Coronary artery (tissue), 2 donors: ENCODE measurements around the gene PLA2R1.
A peak's percentile ranks its signal among the peaks of the same experiment; 100 is the strongest.

Source experiments
- DNase-seq: peaks from one replicate; pipeline ENCODE4 v3.0.0-alpha.2; 2017; ENCODE audit warnings: low spot score
- H3K27ac ChIP-seq, 2 donors: fragments of 200-600 bp; sonication (generic); one replicate each; pipeline ENCODE4 v1.5.1; 2016 to 2019
- H3K4me3 ChIP-seq: fragments of 200-600 bp; sonication (generic); 2 replicates; pipeline ENCODE4 v1.5.1; 2016; ENCODE audit warnings: mild to moderate bottlenecking, moderate library complexity
- TF ChIP-seq, protein P1 (sequence below): fragments of 200-600 bp; sonication (generic); IDR thresholded peaks from one replicate; pipeline ENCODE4 v1.5.1; 2019; ENCODE audit warnings: antibody characterized with exemption

The PLA2R1 gene

DNA sequence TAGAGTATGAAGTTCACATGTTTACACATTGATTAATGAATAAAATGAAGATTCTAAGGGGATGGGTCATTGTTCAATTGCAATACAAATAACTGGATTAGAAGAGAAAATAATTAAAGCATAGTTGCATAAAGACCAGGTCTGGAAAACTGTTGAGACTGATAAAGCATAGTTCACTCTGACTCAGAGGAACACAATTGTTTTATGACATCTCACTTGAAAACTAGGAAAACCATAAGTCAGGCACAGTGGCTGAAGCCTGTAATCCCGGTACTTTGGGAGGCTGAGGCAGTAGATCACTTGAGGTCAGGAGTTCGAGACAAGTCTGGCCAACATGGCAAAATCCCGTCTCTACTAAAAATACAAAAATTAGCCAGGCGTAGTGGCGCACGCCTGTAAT lies 46.7 kb downstream of the PLA2R1 start:
- DNase-seq: no peak
- TF ChIP-seq, protein P1, sequence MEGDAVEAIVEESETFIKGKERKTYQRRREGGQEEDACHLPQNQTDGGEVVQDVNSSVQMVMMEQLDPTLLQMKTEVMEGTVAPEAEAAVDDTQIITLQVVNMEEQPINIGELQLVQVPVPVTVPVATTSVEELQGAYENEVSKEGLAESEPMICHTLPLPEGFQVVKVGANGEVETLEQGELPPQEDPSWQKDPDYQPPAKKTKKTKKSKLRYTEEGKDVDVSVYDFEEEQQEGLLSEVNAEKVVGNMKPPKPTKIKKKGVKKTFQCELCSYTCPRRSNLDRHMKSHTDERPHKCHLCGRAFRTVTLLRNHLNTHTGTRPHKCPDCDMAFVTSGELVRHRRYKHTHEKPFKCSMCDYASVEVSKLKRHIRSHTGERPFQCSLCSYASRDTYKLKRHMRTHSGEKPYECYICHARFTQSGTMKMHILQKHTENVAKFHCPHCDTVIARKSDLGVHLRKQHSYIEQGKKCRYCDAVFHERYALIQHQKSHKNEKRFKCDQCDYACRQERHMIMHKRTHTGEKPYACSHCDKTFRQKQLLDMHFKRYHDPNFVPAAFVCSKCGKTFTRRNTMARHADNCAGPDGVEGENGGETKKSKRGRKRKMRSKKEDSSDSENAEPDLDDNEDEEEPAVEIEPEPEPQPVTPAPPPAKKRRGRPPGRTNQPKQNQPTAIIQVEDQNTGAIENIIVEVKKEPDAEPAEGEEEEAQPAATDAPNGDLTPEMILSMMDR: no peak
- H3K27ac ChIP-seq: no peak overlapping the region
- no peak overlapping the region for H3K4me3 ChIP-seq

DNA sequence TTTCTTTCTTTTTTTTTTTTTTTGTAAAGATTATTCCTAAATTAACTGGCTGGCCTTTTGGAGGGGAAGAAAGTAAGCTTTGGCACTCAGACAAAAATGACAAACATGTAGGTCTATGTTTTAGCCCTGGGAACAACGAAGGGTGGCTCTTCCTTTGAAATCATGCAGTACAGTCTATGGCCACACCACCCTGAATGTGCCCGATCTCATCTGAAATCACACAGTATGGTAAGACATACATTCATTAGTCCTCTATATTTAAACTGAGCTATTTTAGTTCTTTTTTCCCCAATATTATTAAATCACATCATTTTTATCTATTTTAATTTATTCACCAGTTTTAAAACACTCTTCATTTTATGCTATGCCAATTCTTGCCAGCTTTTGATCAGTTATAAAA lies 48.2 kb downstream of the PLA2R1 start:
- H3K27ac ChIP-seq: no peak overlapping the region
- no peak overlapping the region for H3K4me3 ChIP-seq
- no peak for DNase-seq
- TF ChIP-seq, protein P1: no peak

DNA sequence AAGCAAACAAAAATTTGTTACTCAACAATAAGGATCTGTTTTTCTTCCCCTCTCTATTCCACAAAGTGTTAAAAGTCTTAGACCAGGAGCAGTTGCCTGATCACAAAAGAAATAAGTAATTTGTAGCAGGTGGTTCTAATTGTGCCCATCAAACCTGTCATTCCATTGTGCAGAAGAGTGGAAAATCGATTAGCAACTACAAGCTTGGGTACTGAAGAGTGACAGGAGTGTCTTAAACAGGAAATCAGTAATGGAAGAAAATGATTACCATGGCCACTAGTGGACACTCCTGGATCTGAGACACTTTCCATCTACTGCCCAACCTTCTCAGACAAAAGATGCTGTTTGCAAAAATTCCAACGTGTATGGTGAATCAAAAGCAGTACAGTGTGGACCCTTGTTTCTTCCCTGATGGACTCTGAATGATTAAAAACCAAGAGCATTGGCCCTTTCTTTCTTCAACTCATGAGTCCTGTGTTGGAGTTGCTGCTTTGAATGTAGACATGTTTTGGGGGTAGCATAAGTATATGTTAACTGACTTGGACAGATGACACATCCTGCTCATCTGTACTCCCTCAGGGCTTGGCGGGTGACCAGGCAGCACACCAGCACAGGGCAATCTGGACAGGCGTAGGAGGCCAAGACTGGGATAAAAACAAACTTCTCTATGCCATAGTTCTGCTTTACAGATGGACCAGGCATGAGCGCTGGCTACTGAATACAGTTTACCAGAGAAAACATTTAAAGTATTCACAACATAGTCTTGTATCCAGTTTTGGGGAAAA lies 51.9 kb downstream of the PLA2R1 start:
- H3K27ac ChIP-seq: no peak overlapping the region
- TF ChIP-seq, protein P1: no peak
- H3K4me3 ChIP-seq: no peak overlapping the region
- DNase-seq: no peak

DNA sequence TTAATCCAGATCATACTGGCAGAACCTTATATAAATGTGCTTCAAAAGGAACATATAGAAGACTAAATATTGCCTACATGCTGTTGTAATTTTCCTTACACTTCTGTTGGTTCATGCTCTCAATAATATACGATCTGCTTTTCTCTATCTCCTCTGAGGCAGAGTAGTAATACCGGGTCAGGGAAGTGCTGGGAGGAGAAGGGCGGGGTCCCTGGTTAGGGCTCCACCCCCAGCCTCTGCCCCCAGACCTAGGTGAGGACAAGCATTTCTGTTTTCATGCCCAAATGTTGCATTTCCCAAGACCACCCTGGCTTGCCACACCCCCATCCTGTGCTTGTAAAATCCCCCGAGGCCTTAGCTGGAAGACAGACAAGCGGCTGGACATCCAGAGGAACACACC lies 55.3 kb downstream of the PLA2R1 start:
- DNase-seq: no peak
- TF ChIP-seq, protein P1: no peak
- H3K27ac ChIP-seq: peak overlapping the region in 1 of 2 donors; percentile 30
- no peak overlapping the region for H3K4me3 ChIP-seq

DNA sequence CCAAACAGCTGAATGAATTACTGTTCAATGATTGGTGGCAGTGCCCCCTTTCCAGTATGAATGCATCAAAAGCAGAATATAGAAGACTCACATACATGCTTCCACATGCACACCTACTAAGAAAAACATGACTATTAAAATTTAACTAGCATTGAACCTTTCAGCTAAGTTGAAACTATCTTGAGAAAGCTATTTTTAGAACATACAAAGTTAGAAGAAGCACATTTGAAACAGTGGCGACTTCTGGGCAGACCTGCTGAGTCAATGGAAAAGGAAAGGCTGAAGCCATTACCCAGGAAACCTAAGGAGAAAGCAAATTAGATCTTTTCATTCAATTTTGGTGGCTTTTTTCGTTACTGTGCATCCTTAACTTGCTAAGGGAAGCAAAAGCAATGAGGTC lies 55.9 kb downstream of the PLA2R1 start:
- H3K4me3 ChIP-seq: no peak overlapping the region
- no peak for DNase-seq
- TF ChIP-seq, protein P1: no peak
- H3K27ac ChIP-seq: peak overlapping the region in 1 of 2 donors; percentile 10

DNA sequence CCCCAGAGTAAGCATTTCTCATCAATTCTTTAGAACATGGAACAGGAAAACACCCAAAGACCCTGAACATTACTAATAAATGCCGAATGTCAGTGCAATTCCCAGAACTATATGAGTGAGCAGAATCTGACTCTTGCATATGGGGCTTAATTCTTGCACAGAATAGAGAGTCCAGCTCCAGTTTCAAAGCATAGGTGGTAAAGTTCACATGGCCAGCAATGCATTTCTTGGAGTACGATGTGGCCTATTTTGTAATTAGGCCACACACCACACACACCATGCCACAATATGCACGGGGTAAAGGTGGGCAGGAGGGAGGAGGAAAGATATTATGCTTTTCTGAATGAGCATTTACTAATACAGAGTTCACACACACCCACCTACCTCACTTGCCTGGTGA lies 56.5 kb downstream of the PLA2R1 start:
- Histone ChIP-seq H3K27ac (peak overlapping the region in 1 of 2 donors; percentile 10), H3K4me3 (no peak overlapping the region)
- TF ChIP-seq, protein P1: no peak
- DNase-seq: no peak

DNA sequence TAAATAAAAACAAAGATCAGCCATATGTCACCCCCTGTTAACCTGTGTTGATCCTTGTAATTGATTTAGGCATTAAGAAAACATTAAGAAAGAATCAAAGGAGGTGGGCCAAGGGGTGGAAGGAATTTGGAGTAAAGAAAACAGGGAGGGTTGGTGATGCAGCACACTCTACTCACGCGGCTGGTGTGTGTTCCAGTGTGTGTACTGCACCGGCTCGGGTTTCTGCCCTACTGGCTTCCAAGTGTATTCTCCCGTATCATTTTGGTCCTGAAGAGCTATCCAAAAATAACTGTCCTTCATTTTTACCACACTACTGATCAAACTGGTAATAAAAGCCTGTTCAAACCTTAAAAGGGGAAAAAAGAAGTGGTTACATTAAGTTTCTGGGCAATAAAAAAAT lies 56.9 kb downstream of the PLA2R1 start:
- DNase-seq: no peak
- H3K4me3 ChIP-seq: no peak overlapping the region
- no peak overlapping the region for H3K27ac ChIP-seq
- TF ChIP-seq, protein P1: no peak
